PC-9 (cell line): ENCODE data around the gene AOPEP. TPM values are rescaled to one million over a fixed set of nuclear protein-coding genes. Genes with fewer than 3 reads are reported as not detected.

Source experiments
- BruUV-seq: library from RNA; stranded (reverse); fragments of 400-500 nt; replicated peaks from 2 replicates; lab custom pipeline; 2021; lab: Mats Ljungman, UMichigan
- CTCF ChIA-PET: fragments of 300-600 bp; sonication (Branson Sonifier 250); formaldehyde crosslinking; loops from one replicate; lab custom pipeline; 2022; ENCODE audit warnings: antibody characterized with exemption; lab: Charles Lee
- POLR2A ChIA-PET: fragments of 300-600 bp; sonication (Branson Sonifier 250); formaldehyde crosslinking; loops from one replicate; lab custom pipeline; 2022; ENCODE audit warnings: antibody characterized with exemption; ENCODE audit not compliant: unreplicated experiment; lab: Charles Lee
- DNase-seq, 2 experiments: peaks; one replicate each; pipeline versions ENCODE4 v3.0.0 to v3.0.0-alpha.2; 2015 to 2022; ENCODE audit warnings: mixed read lengths in 1 of 2
- H2AFZ ChIP-seq: fragments of 200-600 bp; sonication (generic); 2 replicates; pipeline ENCODE4 v1.8.1; 2017; ENCODE audit warnings: antibody characterized with exemption
- H3F3A ChIP-seq: fragments of 200-600 bp; sonication (generic); 2 replicates; pipeline ENCODE4 v1.8.1; 2017; ENCODE audit warnings: antibody characterized with exemption, mild to moderate bottlenecking, low read depth; ENCODE audit not compliant: insufficient read depth
- H3K27ac ChIP-seq: fragments of 200-600 bp; sonication (generic); 2 replicates; pipeline ENCODE4 v1.6.1; 2016; ENCODE audit warnings: mixed run types
- H3K27me3 ChIP-seq: fragments of 200-600 bp; sonication (generic); 2 replicates; pipeline ENCODE4 v1.6.1; 2016; ENCODE audit warnings: low read depth, mixed run types; ENCODE audit not compliant: insufficient read depth
- H3K36me3 ChIP-seq: fragments of 200-600 bp; sonication (generic); 2 replicates; pipeline ENCODE4 v1.6.1; 2016; ENCODE audit warnings: low read depth, mixed run types
- H3K4me1 ChIP-seq: fragments of 200-600 bp; sonication (generic); replicated peaks from 2 replicates; pipeline ENCODE4 v1.6.1; 2016; ENCODE audit warnings: mixed run types; ENCODE audit not compliant: insufficient read depth
- H3K4me2 ChIP-seq: fragments of 200-600 bp; sonication (generic); 2 replicates; pipeline ENCODE4 v1.6.1; 2017; ENCODE audit warnings: mixed run types
- H3K4me3 ChIP-seq: fragments of 200-600 bp; sonication (generic); 2 replicates; pipeline ENCODE4 v1.6.1; 2016; ENCODE audit warnings: mixed run types
- H3K79me2 ChIP-seq: fragments of 200-600 bp; sonication (generic); 2 replicates; pipeline ENCODE4 v1.6.1; 2017; ENCODE audit warnings: low read depth, mixed run types
- H3K9me2 ChIP-seq: fragments of 200-600 bp; sonication (generic); 2 replicates; pipeline ENCODE4 v1.8.1; 2017; ENCODE audit warnings: mild to moderate bottlenecking; ENCODE audit not compliant: insufficient read depth
- H3K9me3 ChIP-seq: fragments of 200-600 bp; sonication (generic); 2 replicates; pipeline ENCODE4 v1.8.1; 2016; ENCODE audit warnings: low read depth; ENCODE audit not compliant: insufficient read depth
- H4K20me1 ChIP-seq: fragments of 200-600 bp; sonication (generic); 2 replicates; pipeline ENCODE4 v1.8.1; 2017; ENCODE audit not compliant: insufficient read depth
- EZH2 ChIP-seq: fragments of 200-600 bp; sonication (generic); IDR thresholded peaks from 2 replicates; pipeline ENCODE4 v1.8.0; 2017; ENCODE audit warnings: antibody characterized with exemption, low read depth
- intact Hi-C: fragments of 100-400 bp; cut with micrococcal nuclease; formaldehyde crosslinking; loops from one replicate; pipeline ENCODE4 v1.10.0; 2022; ENCODE audit not compliant: unreplicated experiment
- total RNA-seq: library from RNA; stranded (reverse); gene quantifications from 2 replicates; pipeline ENCODE4 v1.2.3, GENCODE V29; 2021
- TF ChIP-seq, protein P1 (sequence below): fragments of 200-600 bp; sonication (generic); conservative IDR thresholded peaks from 2 replicates; pipeline ENCODE4 v1.6.1; 2017; ENCODE audit warnings: mixed run types, antibody characterized with exemption, mild to moderate bottlenecking, moderate library complexity

The AOPEP gene
- total RNA-seq, 1 experiment from 2014 or later = 90.0 TPM

DNA sequence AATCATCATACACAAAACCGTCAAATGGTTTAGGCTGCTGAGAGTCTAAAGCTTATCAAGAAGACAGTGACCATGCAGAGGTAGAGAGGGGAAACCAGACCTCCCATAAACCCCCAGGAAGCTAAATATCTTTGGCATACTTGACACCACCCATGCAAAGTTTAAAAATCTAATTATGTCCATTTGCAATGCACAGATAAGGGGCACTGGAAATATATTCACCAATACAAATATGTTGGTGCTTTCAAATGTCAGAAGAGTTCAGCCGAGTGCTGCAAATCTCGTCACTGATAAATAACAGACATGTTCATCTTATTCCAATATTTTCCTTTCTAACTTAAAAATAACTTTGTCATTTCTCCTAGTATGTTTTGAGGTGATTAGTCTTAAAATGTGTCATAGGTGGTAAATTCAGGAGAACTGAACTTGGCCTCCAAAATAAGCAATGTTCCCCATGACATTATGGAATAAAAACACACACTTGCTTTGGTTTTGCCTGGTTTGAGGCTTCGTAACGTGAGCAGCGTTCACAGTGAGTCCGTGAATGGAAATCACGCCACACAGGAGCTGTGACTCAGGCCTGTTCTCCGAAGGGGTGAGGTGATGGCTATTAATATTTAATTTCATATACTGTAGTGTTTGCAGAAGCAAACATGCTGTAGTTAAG, 182.2 kb downstream of the AOPEP start:
- Histone ChIP-seq H3K4me1 (peaks cover 34% of the 10 kb centered on the region), H4K20me1 (no peaks in the 10 kb centered on the region), H3K36me3 (peaks cover 5% of the 10 kb centered on the region; the same call in 1 of the 2 replicates), H3K4me3 (no peak overlapping the region), H2AFZ (no peak overlapping the region), H3K27ac (no peak overlapping the region), H3K9me3 (peaks cover 5% of the 10 kb centered on the region), H3K4me2 (no peak overlapping the region), H3F3A (peaks cover 27% of the 10 kb centered on the region), H3K27me3 (no peaks in the 10 kb centered on the region), H3K9me2 (no peaks in the 10 kb centered on the region), H3K79me2 (no peaks in the 10 kb centered on the region)
- peak in 1 of 2 experiments; percentile 24 for DNase-seq
- intact Hi-C loops = no loop called here
- TF ChIP-seq EZH2 = no peak
- TF ChIP-seq, protein P1, sequence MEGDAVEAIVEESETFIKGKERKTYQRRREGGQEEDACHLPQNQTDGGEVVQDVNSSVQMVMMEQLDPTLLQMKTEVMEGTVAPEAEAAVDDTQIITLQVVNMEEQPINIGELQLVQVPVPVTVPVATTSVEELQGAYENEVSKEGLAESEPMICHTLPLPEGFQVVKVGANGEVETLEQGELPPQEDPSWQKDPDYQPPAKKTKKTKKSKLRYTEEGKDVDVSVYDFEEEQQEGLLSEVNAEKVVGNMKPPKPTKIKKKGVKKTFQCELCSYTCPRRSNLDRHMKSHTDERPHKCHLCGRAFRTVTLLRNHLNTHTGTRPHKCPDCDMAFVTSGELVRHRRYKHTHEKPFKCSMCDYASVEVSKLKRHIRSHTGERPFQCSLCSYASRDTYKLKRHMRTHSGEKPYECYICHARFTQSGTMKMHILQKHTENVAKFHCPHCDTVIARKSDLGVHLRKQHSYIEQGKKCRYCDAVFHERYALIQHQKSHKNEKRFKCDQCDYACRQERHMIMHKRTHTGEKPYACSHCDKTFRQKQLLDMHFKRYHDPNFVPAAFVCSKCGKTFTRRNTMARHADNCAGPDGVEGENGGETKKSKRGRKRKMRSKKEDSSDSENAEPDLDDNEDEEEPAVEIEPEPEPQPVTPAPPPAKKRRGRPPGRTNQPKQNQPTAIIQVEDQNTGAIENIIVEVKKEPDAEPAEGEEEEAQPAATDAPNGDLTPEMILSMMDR = no peak
- ChIA-PET CTCF (no interaction called here), POLR2A (no interaction called here)
- no TSS peak for BruUV-seq

DNA sequence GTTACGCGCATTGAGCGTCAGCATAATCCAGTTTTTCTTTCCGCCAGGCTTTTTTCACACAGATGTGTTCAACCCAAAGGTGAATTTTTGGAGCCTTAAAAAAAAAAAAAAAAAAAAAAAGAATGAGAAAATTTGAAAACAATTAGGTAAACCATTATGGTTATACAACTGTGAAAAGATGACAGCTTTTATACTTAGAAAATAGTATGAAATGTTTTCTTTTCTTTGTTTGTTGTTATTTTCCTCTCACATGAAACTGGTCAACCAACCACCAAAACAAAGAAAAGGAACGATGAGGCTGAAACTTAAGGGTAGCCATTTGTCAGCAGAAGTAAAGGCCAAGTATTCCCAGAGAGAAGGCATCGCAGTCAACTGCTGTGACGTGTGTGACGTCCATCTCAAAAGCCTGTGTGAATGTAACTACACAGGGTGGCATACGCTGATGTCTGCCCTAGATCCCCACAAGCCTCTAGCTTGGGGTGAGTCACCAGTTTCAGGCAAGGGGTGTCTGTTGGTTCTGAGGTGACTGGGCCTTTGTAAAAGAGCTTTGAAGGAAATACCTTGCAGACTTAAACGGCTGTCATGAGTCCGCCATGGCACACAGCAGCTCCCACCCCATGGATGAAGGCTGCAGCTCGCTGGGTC, 182.9 kb downstream of the AOPEP start:
- Histone ChIP-seq H3K4me1 (peaks cover 34% of the 10 kb centered on the region), H2AFZ (no peak overlapping the region), H3K27ac (no peak overlapping the region), H3K4me2 (no peak overlapping the region), H3K9me2 (no peaks in the 10 kb centered on the region), H3K79me2 (no peaks in the 10 kb centered on the region), H3K4me3 (no peak overlapping the region), H3K36me3 (peaks cover 5% of the 10 kb centered on the region; the same call in 1 of the 2 replicates), H3K27me3 (no peaks in the 10 kb centered on the region), H4K20me1 (no peaks in the 10 kb centered on the region), H3F3A (peaks cover 32% of the 10 kb centered on the region), H3K9me3 (peaks cover 5% of the 10 kb centered on the region)
- ChIA-PET POLR2A (interaction anchor here (0.6 kb wide), 2 partner anchors 41 to 195 kb away, joined by 4 to 26 read pairs; no protein-coding TSS in a partner anchor), CTCF (interaction anchor here (0.6 kb wide), 1 partner anchor 33 kb away, joined by 11 read pairs; no protein-coding TSS in a partner anchor)
- TF ChIP-seq, protein P1 = no peak
- TF ChIP-seq EZH2 = no peak
- peak in 1 of 2 experiments; percentile 32 for DNase-seq
- intact Hi-C loops = no loop called here
- BruUV-seq = no TSS peak

DNA sequence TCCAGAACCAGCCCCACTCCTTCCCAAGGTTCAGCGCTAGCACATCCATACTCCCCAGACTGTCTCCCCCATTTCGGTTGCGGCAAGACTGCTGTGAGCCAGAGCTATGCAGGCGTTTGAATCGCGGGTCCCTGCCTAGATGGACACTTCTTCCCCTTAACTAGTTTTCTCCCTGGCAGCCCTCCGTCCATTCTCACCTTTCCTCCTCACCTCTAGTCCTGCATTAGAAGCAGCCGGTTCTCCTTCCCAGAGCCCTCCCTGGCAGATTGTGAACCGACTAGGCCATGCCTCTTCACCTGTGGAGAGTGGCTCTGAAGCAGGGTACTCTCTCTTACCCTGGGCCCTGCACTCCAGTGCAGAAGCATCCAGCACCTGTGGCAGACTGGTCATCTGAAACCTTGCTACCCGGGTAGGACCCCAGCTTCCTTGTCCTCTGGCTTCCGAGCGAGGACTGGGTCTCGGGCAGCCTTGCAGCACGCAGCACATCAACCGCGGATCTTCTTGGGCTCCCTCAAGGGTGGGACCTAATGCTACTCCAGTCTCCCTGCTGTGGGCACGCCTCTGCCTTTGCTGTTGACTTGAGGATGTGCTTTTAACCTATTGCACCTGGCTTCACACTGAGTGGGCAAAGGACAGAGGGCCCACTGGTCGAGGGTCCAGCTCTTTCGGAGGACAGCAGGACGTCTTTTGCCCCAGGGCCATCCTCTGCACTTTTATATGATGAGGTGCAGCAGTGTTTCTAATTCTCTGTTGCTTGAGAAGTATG, 183.6 kb downstream of the AOPEP start:
- H3K27ac ChIP-seq = no peak overlapping the region
- H3K4me2 ChIP-seq = no peak overlapping the region
- peaks cover 39% of the 10 kb centered on the region for H3F3A ChIP-seq
- DNase-seq = peak in 1 of 2 experiments; percentile 17
- ChIA-PET POLR2A (no interaction called here), CTCF (no interaction called here)
- no peak overlapping the region for H3K4me3 ChIP-seq
- no peak for TF ChIP-seq EZH2
- TF ChIP-seq, protein P1 = no peak
- BruUV-seq = no TSS peak
- no peaks in the 10 kb centered on the region for H3K27me3 ChIP-seq
- peaks cover 42% of the 10 kb centered on the region for H3K4me1 ChIP-seq
- H4K20me1 ChIP-seq = no peaks in the 10 kb centered on the region
- no peak overlapping the region for H2AFZ ChIP-seq
- intact Hi-C loops = no loop called here
- no peaks in the 10 kb centered on the region for H3K9me2 ChIP-seq
- H3K9me3 ChIP-seq = peaks cover 5% of the 10 kb centered on the region
- peaks cover 7% of the 10 kb centered on the region for H3K79me2 ChIP-seq
- peaks cover 5% of the 10 kb centered on the region; the same call in 1 of the 2 replicates for H3K36me3 ChIP-seq
